Parathyroid adenoma (tissue), 2 donors: ENCODE results near the gene GUCA1C.

Source experiments
- H2AFZ ChIP-seq: fragments of 300-600 bp; sonication (generic); one replicate; pipeline ENCODE4 v1.7.0; 2017; ENCODE audit warnings: antibody characterized with exemption, mild to moderate bottlenecking
- H3K27ac ChIP-seq: fragments of 300-600 bp; sonication (generic); one replicate; pipeline ENCODE4 v1.7.0; 2017
- H3K27me3 ChIP-seq: fragments of 300-600 bp; sonication (generic); one replicate; pipeline ENCODE4 v1.7.0; 2017; ENCODE audit warnings: low read length; ENCODE audit not compliant: control insufficient read depth, insufficient read depth
- H3K36me3 ChIP-seq: fragments of 300-600 bp; sonication (generic); one replicate; pipeline ENCODE4 v1.7.0; 2017; ENCODE audit warnings: low read length; ENCODE audit not compliant: control insufficient read depth, insufficient read depth
- H3K4me1 ChIP-seq: fragments of 300-600 bp; sonication (generic); one replicate; pipeline ENCODE4 v1.7.0; 2017; ENCODE audit warnings: control low read depth
- H3K4me2 ChIP-seq: fragments of 300-600 bp; sonication (generic); one replicate; pipeline ENCODE4 v1.7.0; 2017; ENCODE audit warnings: low read length
- H3K4me3 ChIP-seq: fragments of 300-600 bp; sonication (generic); one replicate; pipeline ENCODE4 v1.7.0; 2017; ENCODE audit warnings: low read depth, low read length
- H3K79me2 ChIP-seq: fragments of 300-600 bp; sonication (generic); one replicate; pipeline ENCODE4 v1.7.0; 2017; ENCODE audit warnings: control low read depth
- H3K9ac ChIP-seq: fragments of 300-600 bp; sonication (generic); one replicate; pipeline ENCODE4 v1.7.0; 2017; ENCODE audit warnings: mild to moderate bottlenecking
- H3K9me3 ChIP-seq: fragments of 300-600 bp; sonication (generic); one replicate; pipeline ENCODE4 v1.7.0; 2017; ENCODE audit warnings: low read length; ENCODE audit not compliant: control insufficient read depth
- CTCF ChIP-seq: fragments of 300-600 bp; sonication (generic); IDR thresholded peaks from one replicate; pipeline ENCODE4 v1.7.0; 2017; ENCODE audit warnings: antibody characterized with exemption, mild to moderate bottlenecking
- donor health status: primary hyperparathyroidism.

Gene GUCA1C

GRCh38 chr3:108940568-108941263 is 13.0 kb downstream of the GUCA1C start:
- no peak overlapping the region for H3K4me2 ChIP-seq
- no peak overlapping the region for H3K9ac ChIP-seq
- H3K4me3 ChIP-seq: no peak overlapping the region
- no peaks in the 10 kb centered on the region for H3K36me3 ChIP-seq
- H3K9me3 ChIP-seq: no peaks in the 10 kb centered on the region
- H2AFZ ChIP-seq: no peak overlapping the region
- TF ChIP-seq CTCF: no peak
- H3K4me1 ChIP-seq: no peaks in the 10 kb centered on the region
- no peaks in the 10 kb centered on the region for H3K27me3 ChIP-seq
- no peak overlapping the region for H3K27ac ChIP-seq
- H3K79me2 ChIP-seq: no peaks in the 10 kb centered on the region

GRCh38 chr3:108940166-108940565 is 13.5 kb downstream of the GUCA1C start:
- H3K79me2 ChIP-seq: no peaks in the 10 kb centered on the region
- H3K4me3 ChIP-seq: no peak overlapping the region
- no peak overlapping the region for H3K4me2 ChIP-seq
- H2AFZ ChIP-seq: no peak overlapping the region
- H3K9me3 ChIP-seq: no peaks in the 10 kb centered on the region
- no peaks in the 10 kb centered on the region for H3K36me3 ChIP-seq
- H3K9ac ChIP-seq: no peak overlapping the region
- no peaks in the 10 kb centered on the region for H3K4me1 ChIP-seq
- H3K27me3 ChIP-seq: no peaks in the 10 kb centered on the region
- TF ChIP-seq CTCF: no peak
- no peak overlapping the region for H3K27ac ChIP-seq

- no peak overlapping the region for H3K9ac ChIP-seq
- H3K79me2 ChIP-seq: no peaks in the 10 kb centered on the region
- H3K27ac ChIP-seq: no peak overlapping the region
- no peaks in the 10 kb centered on the region for H3K4me1 ChIP-seq
- H3K27me3 ChIP-seq: no peaks in the 10 kb centered on the region
- no peak overlapping the region for H3K4me2 ChIP-seq
- no peaks in the 10 kb centered on the region for H3K9me3 ChIP-seq
- no peak for TF ChIP-seq CTCF
- no peak overlapping the region for H2AFZ ChIP-seq
- no peaks in the 10 kb centered on the region for H3K36me3 ChIP-seq
- H3K4me3 ChIP-seq: no peak overlapping the region
Observed at GRCh38 chr3:108936924-108937689, 16.6 kb downstream of the GUCA1C start.

- Histone ChIP-seq H3K79me2 (no peaks in the 10 kb centered on the region), H3K9ac (no peak overlapping the region), H3K4me1 (no peaks in the 10 kb centered on the region), H2AFZ (no peak overlapping the region), H3K36me3 (no peaks in the 10 kb centered on the region), H3K4me3 (no peak overlapping the region), H3K9me3 (no peaks in the 10 kb centered on the region), H3K27ac (no peak overlapping the region), H3K4me2 (no peak overlapping the region), H3K27me3 (no peaks in the 10 kb centered on the region)
- TF ChIP-seq CTCF: no peak
Observed at GRCh38 chr3:108931035-108931434, 22.6 kb downstream of the GUCA1C start.
